Measurements from ENCODE around the gene MRPL20.

DNA sequence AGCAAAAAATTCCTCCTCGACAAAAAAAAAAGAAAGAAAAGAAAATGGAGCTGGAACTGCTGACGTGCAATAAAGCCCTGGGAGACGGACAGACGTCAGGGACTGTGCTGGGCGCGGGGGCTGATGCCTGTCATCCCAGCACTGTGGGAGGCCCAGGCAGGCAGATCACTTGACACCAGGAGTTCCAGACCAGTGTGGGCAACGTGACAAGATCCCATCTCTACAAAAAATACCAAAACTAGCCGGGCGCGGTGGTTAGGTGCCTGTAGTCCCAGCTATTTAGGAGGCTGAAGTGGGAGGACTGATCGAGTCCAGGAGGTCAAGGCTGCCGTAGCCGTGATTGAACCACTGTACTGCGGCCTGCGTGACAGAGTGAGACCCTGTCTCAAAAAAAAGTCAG is 17.6 kb upstream of the MRPL20 start:
- TF ChIP-seq, protein P1, sequence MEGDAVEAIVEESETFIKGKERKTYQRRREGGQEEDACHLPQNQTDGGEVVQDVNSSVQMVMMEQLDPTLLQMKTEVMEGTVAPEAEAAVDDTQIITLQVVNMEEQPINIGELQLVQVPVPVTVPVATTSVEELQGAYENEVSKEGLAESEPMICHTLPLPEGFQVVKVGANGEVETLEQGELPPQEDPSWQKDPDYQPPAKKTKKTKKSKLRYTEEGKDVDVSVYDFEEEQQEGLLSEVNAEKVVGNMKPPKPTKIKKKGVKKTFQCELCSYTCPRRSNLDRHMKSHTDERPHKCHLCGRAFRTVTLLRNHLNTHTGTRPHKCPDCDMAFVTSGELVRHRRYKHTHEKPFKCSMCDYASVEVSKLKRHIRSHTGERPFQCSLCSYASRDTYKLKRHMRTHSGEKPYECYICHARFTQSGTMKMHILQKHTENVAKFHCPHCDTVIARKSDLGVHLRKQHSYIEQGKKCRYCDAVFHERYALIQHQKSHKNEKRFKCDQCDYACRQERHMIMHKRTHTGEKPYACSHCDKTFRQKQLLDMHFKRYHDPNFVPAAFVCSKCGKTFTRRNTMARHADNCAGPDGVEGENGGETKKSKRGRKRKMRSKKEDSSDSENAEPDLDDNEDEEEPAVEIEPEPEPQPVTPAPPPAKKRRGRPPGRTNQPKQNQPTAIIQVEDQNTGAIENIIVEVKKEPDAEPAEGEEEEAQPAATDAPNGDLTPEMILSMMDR (IDR thresholded peaks at IDR 0.05; ENCODE audit: low read length), result no peak
- TF ChIP-seq EZH2 (IDR thresholded peaks at IDR 0.05; ENCODE audit: borderline replicate concordance, low read length), result no peak

Data from OCI-LY1 (cell line).